Heart right ventricle (tissue), 16 donors: ENCODE results near the gene GPC2. TPM values are rescaled to one million over a fixed set of nuclear protein-coding genes. Genes with fewer than 3 reads are reported as not detected.

Experiments
- ATAC-seq, 8 donors: fragments of 200-7000 bp; cut with Tn5 transposase; one replicate each; pipeline ENCODE4 v1.9.1; 2020; ENCODE audit warnings: mild to moderate bottlenecking in 8 of 8, moderate library complexity in 8 of 8, moderate number of reproducible peaks in 1 of 8
- DNase-seq, 2 donors: peaks; one replicate each; pipeline ENCODE4 v3.0.0-alpha.2; 2020
- H3K27ac ChIP-seq, 10 donors: fragments of 200-600 bp; sonication (generic) in 2 of 10; one replicate each; pipeline versions ENCODE4 v1.5.0 to v1.8.0; 2020 to 2022; ENCODE audit warnings: mild to moderate bottlenecking in 3 of 10
- H3K27me3 ChIP-seq, 7 donors: fragments of 200-600 bp; one replicate each; pipeline ENCODE4 v1.8.0; 2021 to 2022; ENCODE audit warnings: mild to moderate bottlenecking in 2 of 7
- H3K36me3 ChIP-seq, 9 donors: fragments of 200-600 bp; sonication (generic) in 1 of 9; one replicate each; pipeline versions ENCODE4 v1.5.0 to v1.8.0; 2020 to 2022; ENCODE audit warnings: mild to moderate bottlenecking in 2 of 9
- H3K4me1 ChIP-seq, 9 donors: fragments of 200-600 bp; sonication (generic) in 1 of 9; one replicate each; pipeline versions ENCODE4 v1.5.0 to v1.8.0; 2020 to 2022; ENCODE audit warnings: mild to moderate bottlenecking in 4 of 9
- H3K4me3 ChIP-seq, 10 donors: fragments of 200-600 bp; sonication (generic) in 2 of 10; one replicate each; pipeline versions ENCODE4 v1.5.0 to v1.8.0; 2020 to 2022; ENCODE audit warnings: mild to moderate bottlenecking in 7 of 10, moderate library complexity in 2 of 10
- H3K9me3 ChIP-seq, 11 donors: fragments of 200-600 bp in 10 of 11; sonication (generic) in 2 of 11; one replicate each; pipeline versions ENCODE4 v1.5.0 to v1.8.0; 2013 to 2022; ENCODE audit warnings: mild to moderate bottlenecking in 2 of 11, control low read depth in 1 of 11, moderate library complexity in 1 of 11
- WGBS, 2 donors: extraction: QIAGEN DNeasy Blood & Tissue Kit; methylation state at CpG; one replicate each; pipeline ENCODE4 v1.1.7; 2013; ENCODE audit warnings: inconsistent platforms in 1 of 2; 5-methylcytosine and 5-hydroxymethylcytosine counted together
- intact Hi-C, 10 donors: fragments of 100-400 bp; cut with DNase I; formaldehyde crosslinking; loops; one replicate each; pipeline versions ENCODE4 v1.11.1 to v1.14.2; 2022
- polyA plus RNA-seq, 2 donors: library from polyadenylated mRNA; stranded (reverse); fragments of 200-250 nt; gene quantifications; one replicate each; pipeline ENCODE4 v1.2.3, GENCODE V29; 2013
- total RNA-seq, 10 donors: library from RNA; stranded (reverse); fragmentation: NEBNext Ultra II Directional in 3 of 10; extraction: Animal tissue kit (Norgen Biotek cat#: 25700) in 3 of 10; gene quantifications; one replicate each; pipeline versions ENCODE4 v1.2.1 to v1.2.4, GENCODE V29; 2021 to 2023
- TF ChIP-seq, protein P1 (sequence below), 9 donors: fragments of 200-600 bp; sonication (generic) in 2 of 9; IDR thresholded peaks; one replicate each; pipeline versions ENCODE4 v1.5.0 to v1.8.0; 2021 to 2022; ENCODE audit warnings: antibody characterized with exemption in 9 of 9, mild to moderate bottlenecking in 5 of 9, moderate library complexity in 1 of 9
- donor health status: Arrhythmogenic right ventricular cardiomyopathy.
- donor health status: ischemic (EF 13 %, LVEDD 7.1; RV severe dilation, severe dysfunction).
- donor health status: healthy with polysubstance abuse.
- donor health status: DM: no; HTN: yes; CAD: no.
- donor health status: DM: no; HTN: no; CAD: no.
- donor health status: ischemic (EF 25% LVEDD 6.9; RV normal size, moderate dysfunction).
- donor health status: ischemic (EF 25% LVEDD 5.7; RV mildly dilated, moderate dysfunction).
- donor health status: healthy.
- donor health status: DM: yes; HTN: yes; CAD: no.
- donor health status: Ischemic cardiomyopathy.
- donor health status: ischemic (EF 35%, LVEDD 5.7; RV mildly dilated, moderate dysfunction).
- donor health status: nonischemic (EF 11% LVEDD 7.7; RV severe dilation, severe dysfunction).
- donor health status: DM: yes; HTN: yes; CAD: no.
- donor health status: PGD.
- donor health status: ischemic (EF 29% LVEDD 5.4; RV normal size, mild dysfunction).
- donor health status: nonischemic (EF 23%, LVEDD 6.1; RV moderate dilation, normal function).

Gene GPC2
- total and polyA plus RNA-seq, 12 donors, result 0.11 to 1.1 (median 0.51) TPM; not detected in 2

DNA sequence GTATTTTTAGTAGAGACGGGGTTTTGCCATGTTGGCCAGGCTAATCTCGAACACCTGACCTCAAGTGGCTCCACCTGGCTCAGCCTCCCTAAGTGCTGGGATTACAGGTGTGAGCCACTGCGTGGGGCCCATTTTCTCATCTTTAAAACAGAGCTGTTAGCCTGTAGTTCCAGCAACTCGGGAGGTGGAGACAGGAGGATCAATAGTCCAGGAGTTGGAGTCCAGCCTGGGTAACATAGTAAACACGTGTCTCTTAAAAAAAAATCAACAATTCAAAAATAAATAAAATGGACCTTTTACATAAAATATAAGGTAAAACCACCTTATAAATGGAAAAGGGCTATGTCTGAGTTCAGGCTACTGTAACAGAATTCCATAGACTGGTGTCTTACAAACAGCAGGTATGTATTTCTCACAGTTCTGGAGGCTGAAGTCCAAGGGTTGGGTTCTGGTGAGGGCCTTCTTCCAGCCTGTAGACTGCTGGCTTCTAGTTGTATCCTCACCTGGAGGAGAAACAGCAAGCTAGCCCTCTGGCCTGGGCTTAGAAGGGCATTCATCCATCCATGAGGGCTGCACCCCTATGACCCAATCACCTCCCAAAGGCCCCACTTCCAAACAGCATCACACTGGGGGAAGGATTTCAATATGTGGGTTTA lies 35.6 kb upstream of the GPC2 start:
- no peaks in the 10 kb centered on the region for H3K9me3 ChIP-seq
- intact Hi-C loops, result loop anchor here in 2 of 10 donors (5.0 to 10.0 kb wide), 2 partner anchors 58 to 80 kb away; partner anchors contain the start of gene TRAPPC14 (in 1 of the 2)
- H3K27ac ChIP-seq, result no peak overlapping the region
- no peak for DNase-seq
- peaks cover 0 to 8% (median 0%) of the 10 kb centered on the region in 7 donors for H3K27me3 ChIP-seq
- 92 to 93% methylated on average over 5 of the region's 5 CpGs for WGBS, 2 donors
- TF ChIP-seq, protein P1, sequence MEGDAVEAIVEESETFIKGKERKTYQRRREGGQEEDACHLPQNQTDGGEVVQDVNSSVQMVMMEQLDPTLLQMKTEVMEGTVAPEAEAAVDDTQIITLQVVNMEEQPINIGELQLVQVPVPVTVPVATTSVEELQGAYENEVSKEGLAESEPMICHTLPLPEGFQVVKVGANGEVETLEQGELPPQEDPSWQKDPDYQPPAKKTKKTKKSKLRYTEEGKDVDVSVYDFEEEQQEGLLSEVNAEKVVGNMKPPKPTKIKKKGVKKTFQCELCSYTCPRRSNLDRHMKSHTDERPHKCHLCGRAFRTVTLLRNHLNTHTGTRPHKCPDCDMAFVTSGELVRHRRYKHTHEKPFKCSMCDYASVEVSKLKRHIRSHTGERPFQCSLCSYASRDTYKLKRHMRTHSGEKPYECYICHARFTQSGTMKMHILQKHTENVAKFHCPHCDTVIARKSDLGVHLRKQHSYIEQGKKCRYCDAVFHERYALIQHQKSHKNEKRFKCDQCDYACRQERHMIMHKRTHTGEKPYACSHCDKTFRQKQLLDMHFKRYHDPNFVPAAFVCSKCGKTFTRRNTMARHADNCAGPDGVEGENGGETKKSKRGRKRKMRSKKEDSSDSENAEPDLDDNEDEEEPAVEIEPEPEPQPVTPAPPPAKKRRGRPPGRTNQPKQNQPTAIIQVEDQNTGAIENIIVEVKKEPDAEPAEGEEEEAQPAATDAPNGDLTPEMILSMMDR (IDR thresholded peaks at IDR 0.05), result no peak
- no peaks in the 10 kb centered on the region for H3K36me3 ChIP-seq
- peaks cover 0 to 10% (median 6%) of the 10 kb centered on the region in 9 donors for H3K4me1 ChIP-seq
- ATAC-seq, result no peak
- no peak overlapping the region for H3K4me3 ChIP-seq

DNA sequence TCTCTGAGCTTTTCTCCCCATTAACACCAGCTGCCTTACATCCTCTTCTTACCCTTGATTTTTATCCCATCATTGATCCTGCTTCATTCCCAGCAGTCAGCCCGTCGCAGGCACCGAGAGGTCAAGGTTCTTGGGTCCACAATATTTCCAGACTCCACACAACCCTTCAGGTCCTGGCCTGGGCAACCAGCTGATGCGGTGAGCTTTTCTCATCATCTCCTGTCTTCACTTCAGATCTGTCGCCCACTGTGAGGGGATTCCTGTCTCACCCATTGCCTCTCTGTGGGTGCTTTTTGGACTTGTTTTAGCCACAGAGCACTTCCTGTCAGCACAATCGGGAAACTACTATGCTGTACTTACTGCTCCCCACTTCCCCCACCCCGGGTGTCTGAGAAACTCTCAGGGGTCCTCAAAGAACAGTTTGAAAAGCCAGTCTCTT lies 34.2 kb upstream of the GPC2 start:
- Histone ChIP-seq H3K36me3 (no peaks in the 10 kb centered on the region), H3K9me3 (no peaks in the 10 kb centered on the region), H3K4me3 (no peak overlapping the region), H3K27ac (no peak overlapping the region), H3K27me3 (peaks cover 0 to 19% (median 0%) of the 10 kb centered on the region in 7 donors), H3K4me1 (peaks cover 0 to 8% (median 6%) of the 10 kb centered on the region in 9 donors)
- DNase-seq (no peak), ATAC-seq (no peak)
- WGBS, 2 donors, result 79 to 81% methylated on average over 7 of the region's 7 CpGs
- TF ChIP-seq, protein P1 (IDR thresholded peaks at IDR 0.05), result no peak
- intact Hi-C loops, result loop anchor here in 2 of 10 donors (5.0 to 10.0 kb wide), 2 partner anchors 57 to 79 kb away; partner anchors contain the start of gene TRAPPC14 (in 1 of the 2)

DNA sequence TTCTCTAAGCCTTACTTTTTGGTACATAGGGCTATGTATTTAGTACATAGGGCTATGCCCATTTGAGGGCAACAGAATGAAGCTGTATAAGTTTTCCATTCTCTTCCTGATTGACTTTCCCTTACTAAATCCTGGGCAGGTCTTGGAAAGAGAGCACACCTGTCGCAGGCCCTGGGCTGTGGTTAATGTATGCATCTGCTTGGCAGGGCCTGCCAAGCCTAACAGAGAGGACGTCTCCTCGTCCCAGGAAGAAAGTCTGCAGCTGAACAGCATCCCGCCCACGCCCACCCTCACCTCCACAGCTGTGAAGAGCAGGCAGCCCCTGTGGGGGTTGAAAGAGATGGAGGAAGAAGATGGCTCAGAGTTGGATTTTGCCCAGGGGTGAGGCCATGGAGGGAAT lies 33.6 kb upstream of the GPC2 start:
- 84 to 85% methylated on average over 5 of the region's 5 CpGs for WGBS, 2 donors
- Histone ChIP-seq H3K36me3 (no peaks in the 10 kb centered on the region), H3K27me3 (peaks cover 0 to 23% (median 0%) of the 10 kb centered on the region in 7 donors), H3K9me3 (no peaks in the 10 kb centered on the region), H3K27ac (no peak overlapping the region), H3K4me3 (no peak overlapping the region), H3K4me1 (peaks cover 0 to 3% (median 2%) of the 10 kb centered on the region in 9 donors)
- TF ChIP-seq, protein P1 (IDR thresholded peaks at IDR 0.05), result no peak
- intact Hi-C loops, result loop anchor here in 2 of 10 donors (5.0 to 10.0 kb wide), 2 partner anchors 56 to 79 kb away; partner anchors contain the start of gene TRAPPC14 (in 1 of the 2)
- no peak for ATAC-seq
- DNase-seq, result no peak

DNA sequence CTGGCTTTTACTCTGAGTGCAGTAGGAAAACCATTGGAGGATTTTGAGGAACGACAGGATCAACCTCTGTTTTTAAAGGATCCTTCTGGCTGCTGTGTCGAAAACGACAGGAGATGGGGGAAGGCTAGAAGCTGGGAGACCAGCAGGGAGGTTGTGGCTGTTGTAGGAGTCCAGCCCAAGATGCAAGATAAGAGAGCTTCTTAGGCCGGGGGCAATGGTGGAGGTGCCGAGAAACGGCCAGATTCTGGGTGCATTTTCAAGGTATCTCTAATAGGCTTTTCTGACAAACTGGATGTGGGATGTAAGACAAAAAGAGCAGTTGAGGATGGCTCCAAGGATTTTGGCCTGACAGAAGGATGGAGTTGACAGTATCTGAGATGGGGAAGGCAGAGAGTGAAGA lies 32.3 kb upstream of the GPC2 start:
- H3K27me3 ChIP-seq, result peaks cover 0 to 23% (median 0%) of the 10 kb centered on the region in 7 donors
- no peaks in the 10 kb centered on the region for H3K4me1 ChIP-seq
- H3K4me3 ChIP-seq, result no peak overlapping the region
- ATAC-seq (no peak), DNase-seq (no peak)
- 46 to 47% methylated on average over 6 of the region's 6 CpGs for WGBS, 2 donors
- H3K9me3 ChIP-seq, result no peaks in the 10 kb centered on the region
- H3K36me3 ChIP-seq, result no peaks in the 10 kb centered on the region
- intact Hi-C loops, result no loop called here
- no peak overlapping the region for H3K27ac ChIP-seq
- TF ChIP-seq, protein P1 (IDR thresholded peaks at IDR 0.05), result no peak
